Measurements from ENCODE around the gene ANO5. TPM values are rescaled to one million over a fixed set of nuclear protein-coding genes. Genes with fewer than 3 reads are reported as not detected.

The ANO5 gene
- total and polyA plus RNA-seq, 2 of the 4 experiments (the other 2 are of a cell fraction) = not detected

DNA sequence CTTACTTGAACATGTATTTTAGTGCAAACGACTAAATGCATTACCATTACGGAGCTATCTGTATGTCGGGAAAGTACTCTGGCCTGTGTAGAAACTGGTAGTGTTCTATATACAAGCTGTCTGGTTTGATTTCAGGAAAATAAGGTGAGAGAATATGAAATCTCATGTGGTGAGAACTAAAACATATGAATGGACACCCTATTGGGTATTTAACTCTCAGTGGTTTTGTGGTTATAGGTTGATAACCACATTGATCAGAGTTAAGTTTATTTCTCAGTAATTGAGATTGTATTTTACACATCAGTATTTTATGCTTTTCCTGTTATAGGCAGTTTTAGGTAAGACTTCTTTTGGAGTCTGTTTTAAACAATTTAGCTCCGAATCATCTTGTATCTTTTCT, 10.4 kb downstream of the ANO5 start:
- dilution Hi-C loops (cut with HindIII; ENCODE audit: low sequenced_read_pairs, unreplicated experiment) (no loop called here), intact Hi-C loops (cut with micrococcal nuclease) (no loop called here), in situ Hi-C loops (cut with MboI; ENCODE audit: low sequenced_read_pairs) (no loop called here)
- no peak overlapping the region for H2BK20ac ChIP-seq (ENCODE audit: low read depth, low read length)
- H3K9me1 ChIP-seq (ENCODE audit: insufficient read depth, low read length) = no peaks in the 10 kb centered on the region
- no peak overlapping the region for H3K9ac ChIP-seq (ENCODE audit: low read depth, low read length)
- H3K18ac ChIP-seq (ENCODE audit: low read depth, low read length) = no peak overlapping the region
- H4K91ac ChIP-seq (ENCODE audit: insufficient read depth, low read depth, low read length) = no peak overlapping the region
- H3K56ac ChIP-seq (ENCODE audit: extremely low read depth, insufficient read depth, low read length) = no peak overlapping the region
- no peak overlapping the region for H3K4me3 ChIP-seq (ENCODE audit: insufficient read depth, low read depth, low read length)
- H2AK9ac ChIP-seq (replicated peaks; ENCODE audit: low read depth, low read length, poor library complexity) = no peak overlapping the region
- H4K20me1 ChIP-seq (ENCODE audit: insufficient read depth, low read length) = no peaks in the 10 kb centered on the region
- POLR2A ChIA-PET (ENCODE audit: unreplicated experiment) = no interaction called here
- H2BK5ac ChIP-seq (ENCODE audit: low read depth, low read length, poor library complexity, severe bottlenecking) = no peak overlapping the region
- H2AK5ac ChIP-seq (ENCODE audit: low read depth, low read length) = no peak overlapping the region
- H4K5ac ChIP-seq (ENCODE audit: low read depth, low read length) = no peak overlapping the region
- no peak overlapping the region for H4K8ac ChIP-seq (ENCODE audit: low read depth in 2 of 2, low read length in 2 of 2)
- no peak overlapping the region for H2BK15ac ChIP-seq (ENCODE audit: low read depth, low read length)
- no peak overlapping the region for H3K4me2 ChIP-seq (ENCODE audit: low read depth, low read length)
- no peak overlapping the region for H3K14ac ChIP-seq (replicated peaks; ENCODE audit: low read depth, low read length)
- no peaks in the 10 kb centered on the region for H3K27me3 ChIP-seq (ENCODE audit: control insufficient read depth, insufficient read depth, low read length)
- no peak overlapping the region for H2BK120ac ChIP-seq (ENCODE audit: low read depth, low read length)
- no peaks in the 10 kb centered on the region for H3K36me3 ChIP-seq (ENCODE audit: control insufficient read depth, insufficient read depth, low read length)
- ATAC-seq (ENCODE audit: low read depth) = no peak
- TF ChIP-seq USF2 (IDR thresholded peaks at IDR 0.05; ENCODE audit: low read depth, low read length) (no peak), CHD1 (IDR thresholded peaks at IDR 0.05; ENCODE audit: low read depth, low read length) (no peak), CEBPB (IDR thresholded peaks at IDR 0.05; ENCODE audit: low read depth, low read length) (no peak), MAFK (IDR thresholded peaks at IDR 0.05; ENCODE audit: low read depth, low read length) (no peak), MAZ (IDR thresholded peaks at IDR 0.05; ENCODE audit: borderline replicate concordance, low read depth, low read length) (no peak), POLR2A (IDR thresholded peaks at IDR 0.05; ENCODE audit: low read depth, low read length) (no peak), SMC3 (IDR thresholded peaks at IDR 0.05; ENCODE audit: low read depth, low read length) (no peak), FOS (IDR thresholded peaks at IDR 0.05; ENCODE audit: low read depth, low read length) (no peak), RCOR1 (IDR thresholded peaks at IDR 0.05; ENCODE audit: insufficient replicate concordance, low read length) (no peak), MXI1 (IDR thresholded peaks at IDR 0.05; ENCODE audit: borderline replicate concordance, low read depth, low read length) (no peak), RAD21 (IDR thresholded peaks at IDR 0.05; ENCODE audit: low read length) (no peak), BHLHE40 (IDR thresholded peaks at IDR 0.05; ENCODE audit: low read depth, low read length) (no peak), NFE2L2 (IDR thresholded peaks at IDR 0.05; ENCODE audit: low read depth, low read length) (no peak), RFX5 (IDR thresholded peaks at IDR 0.05; ENCODE audit: low read depth, low read length) (no peak)
- TF ChIP-seq, protein P1, sequence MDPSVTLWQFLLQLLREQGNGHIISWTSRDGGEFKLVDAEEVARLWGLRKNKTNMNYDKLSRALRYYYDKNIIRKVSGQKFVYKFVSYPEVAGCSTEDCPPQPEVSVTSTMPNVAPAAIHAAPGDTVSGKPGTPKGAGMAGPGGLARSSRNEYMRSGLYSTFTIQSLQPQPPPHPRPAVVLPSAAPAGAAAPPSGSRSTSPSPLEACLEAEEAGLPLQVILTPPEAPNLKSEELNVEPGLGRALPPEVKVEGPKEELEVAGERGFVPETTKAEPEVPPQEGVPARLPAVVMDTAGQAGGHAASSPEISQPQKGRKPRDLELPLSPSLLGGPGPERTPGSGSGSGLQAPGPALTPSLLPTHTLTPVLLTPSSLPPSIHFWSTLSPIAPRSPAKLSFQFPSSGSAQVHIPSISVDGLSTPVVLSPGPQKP (IDR thresholded peaks at IDR 0.05; ENCODE audit: borderline replicate concordance, low read depth, low read length) = no peak
- TF ChIP-seq, protein P2, sequence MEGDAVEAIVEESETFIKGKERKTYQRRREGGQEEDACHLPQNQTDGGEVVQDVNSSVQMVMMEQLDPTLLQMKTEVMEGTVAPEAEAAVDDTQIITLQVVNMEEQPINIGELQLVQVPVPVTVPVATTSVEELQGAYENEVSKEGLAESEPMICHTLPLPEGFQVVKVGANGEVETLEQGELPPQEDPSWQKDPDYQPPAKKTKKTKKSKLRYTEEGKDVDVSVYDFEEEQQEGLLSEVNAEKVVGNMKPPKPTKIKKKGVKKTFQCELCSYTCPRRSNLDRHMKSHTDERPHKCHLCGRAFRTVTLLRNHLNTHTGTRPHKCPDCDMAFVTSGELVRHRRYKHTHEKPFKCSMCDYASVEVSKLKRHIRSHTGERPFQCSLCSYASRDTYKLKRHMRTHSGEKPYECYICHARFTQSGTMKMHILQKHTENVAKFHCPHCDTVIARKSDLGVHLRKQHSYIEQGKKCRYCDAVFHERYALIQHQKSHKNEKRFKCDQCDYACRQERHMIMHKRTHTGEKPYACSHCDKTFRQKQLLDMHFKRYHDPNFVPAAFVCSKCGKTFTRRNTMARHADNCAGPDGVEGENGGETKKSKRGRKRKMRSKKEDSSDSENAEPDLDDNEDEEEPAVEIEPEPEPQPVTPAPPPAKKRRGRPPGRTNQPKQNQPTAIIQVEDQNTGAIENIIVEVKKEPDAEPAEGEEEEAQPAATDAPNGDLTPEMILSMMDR (conservative IDR thresholded peaks at IDR 0.05; ENCODE audit: low read depth, low read length) = no peak
- H3K4ac ChIP-seq (ENCODE audit: low read depth, low read length) = no peak overlapping the region
- no peaks in the 10 kb centered on the region for H3K4me1 ChIP-seq (ENCODE audit: control insufficient read depth, insufficient read depth, low read length)
- CTCF ChIA-PET = no interaction called here
- H2AFZ ChIP-seq (replicated peaks; ENCODE audit: low read length, poor library complexity) = no peak overlapping the region
- H3K9me3 ChIP-seq (ENCODE audit: control insufficient read depth, insufficient read depth, low read length) = no peaks in the 10 kb centered on the region; the same call in 1 of the 2 replicates
- H3K27ac ChIP-seq (ENCODE audit: insufficient read depth, low read length) = no peak overlapping the region
- no peak for DNase-seq
- H3K23ac ChIP-seq (ENCODE audit: low read depth, low read length) = no peak overlapping the region
- no TSS peak for BruUV-seq (replicated peaks)
- WGBS, 2 experiments (ENCODE audit: extremely low coverage in 2 of 2, insufficient read length in 1 of 2) = 82% methylated on average over 2 of the region's 4 CpGs; no CpG with 5 or more reads in 1 of the 2 experiments
- no peaks in the 10 kb centered on the region for H3K79me1 ChIP-seq (ENCODE audit: low read depth in 1 of 2, low read length in 2 of 2)

Data from IMR-90 (cell line).